Hematopoietic multipotent progenitor cell treated with erythropoietin and hydrocortisone succinate and interleukin-3 and kit ligand, for 15 days (in vitro differentiated cells): Measurements from ENCODE around the gene MAD2L1BP.

Experiments used
- DNase-seq: peaks from one replicate; pipeline ENCODE4 v3.0.0-alpha.2; 2015; ENCODE audit warnings: low spot score

The MAD2L1BP gene

DNA sequence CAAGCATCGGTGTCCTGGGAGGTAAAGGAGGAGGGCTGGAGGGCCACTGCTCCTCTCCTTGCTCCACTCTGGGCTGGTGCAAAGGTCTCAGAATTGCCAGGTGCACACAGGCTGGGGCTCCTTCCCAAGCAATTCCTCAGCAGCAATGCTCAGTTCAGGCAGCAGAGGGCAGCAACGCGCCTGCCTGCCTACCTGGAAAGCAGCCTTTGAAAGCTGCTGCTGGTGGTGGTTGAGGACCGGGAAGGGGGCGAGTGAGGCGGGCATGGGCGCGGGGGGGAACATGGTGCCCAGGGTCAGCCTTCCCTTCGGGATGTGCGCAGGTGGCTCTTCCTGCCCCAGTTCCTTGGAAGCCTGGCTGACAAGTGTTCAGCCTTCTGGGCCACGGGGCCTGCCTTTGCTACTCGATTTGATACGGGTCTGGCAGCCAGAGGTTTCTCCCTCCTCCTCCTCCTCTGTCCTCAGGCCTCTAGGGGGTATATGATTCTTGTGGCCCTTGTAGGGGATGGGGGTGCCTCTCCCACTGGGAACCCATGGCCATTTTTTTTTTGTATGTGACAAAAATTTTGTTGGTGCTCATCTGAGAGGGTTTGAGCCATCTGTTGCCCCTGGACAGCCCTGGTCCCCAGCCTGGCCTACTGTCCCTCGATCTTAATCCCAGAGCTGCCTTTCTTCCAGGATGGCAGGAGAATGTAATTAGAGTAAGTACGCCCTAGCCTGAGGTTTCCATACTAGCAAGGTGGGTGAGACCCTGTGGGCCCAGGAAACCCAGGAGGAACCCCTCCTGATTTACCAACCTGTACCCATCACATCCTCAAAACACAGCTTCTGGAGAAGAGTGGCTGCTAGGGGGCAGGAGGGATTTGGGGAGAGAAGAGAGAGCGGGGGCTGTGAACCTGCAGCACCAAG lies 31.9 kb downstream of the MAD2L1BP start:
- peak; percentile 83 for DNase-seq

DNA sequence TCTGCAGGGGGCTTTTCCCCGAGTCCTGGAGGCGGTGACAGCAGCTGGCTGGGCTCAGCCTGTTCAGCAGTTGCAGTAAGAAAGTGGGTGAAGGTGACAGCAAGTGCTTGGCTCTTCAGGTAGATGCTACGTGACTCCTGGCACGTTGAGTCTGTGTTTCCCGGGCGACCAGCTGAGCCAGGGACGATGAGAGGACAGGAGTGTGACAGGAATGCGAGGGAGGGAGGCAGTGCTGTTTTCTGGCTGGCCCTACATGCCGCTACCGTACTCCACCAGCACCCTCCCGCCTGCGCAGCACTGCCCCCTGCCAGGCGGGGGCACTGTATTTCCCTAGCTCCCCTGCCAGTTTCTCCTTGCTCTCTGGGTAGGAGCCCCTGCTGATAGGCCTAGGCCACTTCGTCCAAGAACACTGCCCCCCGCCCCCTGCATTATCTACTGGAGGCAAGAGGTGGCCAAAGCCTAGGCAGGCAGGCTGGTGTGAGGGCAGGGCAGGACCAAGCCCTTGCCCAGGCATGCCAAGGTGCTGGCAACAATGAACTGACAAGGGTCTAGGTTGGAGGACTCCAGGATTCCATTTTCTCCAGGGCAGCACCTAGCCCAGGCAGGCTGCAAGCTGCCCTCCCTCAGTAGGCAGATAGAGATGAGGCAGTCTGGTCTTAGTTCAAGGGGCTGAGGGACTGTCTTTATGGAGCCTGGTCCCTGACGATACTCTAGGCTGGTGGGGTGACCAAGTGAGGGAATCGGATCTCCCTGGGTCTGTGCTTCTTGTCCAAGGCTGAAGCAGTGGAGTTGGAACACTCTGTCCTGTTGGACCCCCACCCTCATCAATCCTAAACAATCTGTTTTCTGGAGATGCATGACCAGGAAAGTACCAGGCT lies 32.8 kb downstream of the MAD2L1BP start:
- DNase-seq: peak; percentile 76

DNA sequence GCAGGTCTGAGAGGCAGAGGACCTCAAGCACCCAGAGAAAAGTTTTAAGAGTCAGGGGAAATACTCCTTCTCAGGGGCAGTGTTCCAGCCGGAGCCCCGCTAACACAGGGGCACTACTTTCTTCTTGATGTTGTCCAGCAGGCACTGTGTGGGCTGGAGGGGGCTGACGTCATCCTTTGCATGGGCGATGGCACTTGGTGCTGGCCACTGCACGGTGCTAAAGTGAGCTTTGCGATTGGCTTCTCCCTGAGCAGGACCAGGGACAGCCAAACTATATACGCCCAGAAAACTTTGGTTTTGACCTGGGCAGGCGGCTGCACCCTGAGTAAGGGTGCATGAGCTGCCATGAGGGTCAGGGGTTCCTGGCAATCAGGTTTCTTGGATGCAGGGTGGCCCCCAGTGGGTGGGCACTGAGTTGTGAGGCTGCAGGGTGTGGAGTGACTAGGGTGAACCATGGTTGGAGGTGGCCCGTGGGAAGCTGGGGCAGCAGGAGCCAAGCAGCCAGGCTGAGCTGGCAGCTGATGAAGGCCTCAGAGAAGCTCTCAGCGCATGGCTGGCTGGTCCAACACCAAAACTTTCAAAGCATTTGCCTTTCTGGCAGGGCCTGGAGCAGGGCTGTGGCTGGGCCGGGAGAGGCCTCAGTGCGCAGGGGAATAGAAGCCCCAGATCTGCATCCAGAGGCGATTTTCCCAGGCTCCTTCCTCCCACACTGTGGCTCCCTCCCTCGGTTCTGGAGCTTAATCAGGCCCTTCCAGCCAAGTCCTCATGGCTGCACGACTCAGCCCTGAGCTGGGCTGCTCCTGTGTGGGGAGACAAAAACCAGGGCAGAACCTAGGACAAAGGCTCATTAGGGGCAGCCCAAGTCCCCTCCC lies 33.6 kb downstream of the MAD2L1BP start:
- DNase-seq: no peak

DNA sequence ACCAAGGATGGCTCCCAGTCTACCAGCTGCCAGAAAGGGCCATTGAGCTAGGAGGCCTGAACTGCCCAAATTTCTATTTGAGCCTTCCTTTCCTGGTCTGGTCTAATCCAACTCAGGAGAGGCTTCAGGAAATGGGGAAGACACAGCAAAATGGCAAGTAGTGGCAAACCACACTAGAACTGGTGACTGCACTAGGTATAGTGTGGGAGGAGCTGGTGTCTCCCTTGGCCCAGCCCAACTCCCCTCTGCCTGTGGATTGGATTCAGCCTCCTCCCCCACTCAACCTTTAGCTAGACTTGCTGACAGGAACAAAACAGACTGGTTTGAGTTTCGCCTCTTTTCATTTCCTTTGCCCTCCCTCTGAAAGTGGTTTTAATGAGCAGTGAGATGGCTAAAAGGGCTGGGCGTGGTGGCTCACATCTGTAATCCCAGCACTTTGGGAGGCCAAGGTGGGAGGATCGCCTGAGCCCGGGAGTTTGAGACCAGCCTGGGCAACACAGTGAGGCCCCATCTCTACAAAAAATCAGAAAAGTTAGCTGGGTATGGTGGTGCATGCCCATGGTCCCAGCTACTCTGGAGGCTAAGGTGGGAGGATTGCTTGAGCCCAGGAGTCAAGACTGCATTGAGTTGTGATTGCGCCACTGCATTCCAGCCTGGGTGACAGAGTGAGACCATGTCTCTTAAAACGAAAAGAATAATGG lies 34.4 kb downstream of the MAD2L1BP start:
- no peak for DNase-seq

DNA sequence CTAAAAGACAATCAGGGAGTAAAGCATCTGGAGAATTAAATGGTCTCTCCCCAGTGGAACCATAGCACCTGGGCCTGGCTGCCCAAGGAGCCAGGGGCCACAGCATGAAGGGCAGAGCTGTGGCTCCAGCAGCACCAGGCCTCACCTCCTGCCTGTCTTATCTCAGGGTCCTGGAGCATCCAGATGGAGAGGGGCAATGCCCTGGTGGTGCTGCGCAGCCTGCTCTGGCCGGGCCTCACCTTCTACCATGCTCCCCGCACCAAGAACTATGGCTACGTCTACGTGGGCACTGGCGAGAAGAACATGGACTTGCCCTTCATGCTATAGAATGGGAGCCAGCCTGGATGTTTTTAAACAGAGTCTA lies 35.0 kb downstream of the MAD2L1BP start:
- no peak for DNase-seq

DNA sequence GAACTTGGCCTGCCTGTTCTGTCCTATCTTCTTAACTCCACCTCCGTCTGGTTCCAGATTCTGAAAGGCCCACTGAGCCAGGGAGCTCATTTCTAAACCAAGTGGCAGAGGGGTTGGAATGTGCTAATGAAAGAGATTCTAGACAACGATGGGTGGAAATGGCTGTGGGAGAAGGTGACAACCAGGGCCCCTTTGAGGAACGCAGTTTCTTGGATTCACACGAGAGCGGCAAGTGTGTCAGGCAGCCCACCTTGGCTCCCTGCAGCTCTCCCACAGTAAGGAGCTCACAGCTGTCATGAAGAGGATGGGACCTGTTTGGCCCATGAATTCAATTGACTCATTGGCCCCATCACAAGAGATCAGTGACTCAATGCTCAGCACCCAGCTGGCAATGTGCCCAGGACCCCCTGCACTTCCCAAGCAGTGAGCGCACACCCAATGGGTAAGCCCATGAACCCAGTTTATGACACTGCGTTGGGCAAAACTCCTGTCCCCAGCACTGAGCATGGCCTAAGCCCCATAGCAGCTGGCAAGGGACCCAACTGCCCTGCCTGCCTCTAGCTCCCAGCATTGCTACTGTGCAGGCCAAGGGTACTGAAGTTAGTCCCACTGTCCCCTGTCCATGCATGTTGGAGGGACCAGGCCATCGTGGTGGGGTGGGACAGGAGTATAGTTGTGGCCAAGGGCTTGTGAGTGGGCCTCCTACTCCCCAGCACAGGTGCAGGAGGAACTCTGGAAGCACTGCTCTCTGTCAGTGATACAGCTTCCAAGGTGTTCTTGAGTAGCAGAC lies 35.6 kb downstream of the MAD2L1BP start:
- no peak for DNase-seq

DNA sequence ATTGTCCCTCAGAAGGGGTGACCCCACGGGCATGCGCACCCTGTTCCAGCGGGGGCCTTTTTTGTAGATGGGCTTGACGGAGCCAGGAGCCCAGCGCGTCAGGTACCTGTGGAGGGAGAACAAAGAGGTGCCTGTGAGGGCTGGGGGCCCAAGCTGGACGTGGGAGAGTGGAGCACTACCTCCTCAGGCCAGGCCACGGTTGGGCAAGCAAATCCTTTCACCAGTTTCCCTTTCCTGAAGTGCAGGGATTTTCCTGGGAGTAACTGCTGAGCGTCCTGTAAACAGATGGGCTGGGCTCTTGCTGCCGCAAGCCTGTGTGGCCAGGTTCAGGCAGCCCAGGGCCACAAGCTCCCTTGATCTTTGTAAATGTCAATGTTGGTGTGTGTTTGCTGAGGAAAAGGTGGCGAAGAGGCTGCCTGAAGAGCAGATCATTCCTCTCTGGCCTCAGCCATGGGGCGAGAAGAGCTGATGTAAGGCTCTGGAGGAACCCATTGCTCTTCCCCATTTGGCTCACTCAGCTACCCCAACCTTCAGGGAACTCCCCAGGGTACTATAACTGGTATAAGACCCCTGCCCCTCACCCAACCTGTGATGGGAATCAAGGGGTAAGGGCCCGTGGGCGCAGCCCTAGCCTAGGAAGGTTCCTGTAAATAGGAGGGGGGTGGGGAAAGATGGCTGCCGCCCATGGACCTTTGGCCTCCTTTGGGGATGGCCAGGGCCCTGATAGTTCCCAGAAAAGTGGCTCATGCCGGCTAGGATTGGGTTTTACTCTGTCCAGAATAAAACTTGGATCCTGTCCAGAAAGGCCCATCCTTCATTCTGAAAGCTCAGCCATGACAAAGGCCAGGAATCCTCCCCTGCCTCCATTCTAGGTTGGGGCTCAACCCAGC lies 36.4 kb downstream of the MAD2L1BP start:
- DNase-seq: no peak

DNA sequence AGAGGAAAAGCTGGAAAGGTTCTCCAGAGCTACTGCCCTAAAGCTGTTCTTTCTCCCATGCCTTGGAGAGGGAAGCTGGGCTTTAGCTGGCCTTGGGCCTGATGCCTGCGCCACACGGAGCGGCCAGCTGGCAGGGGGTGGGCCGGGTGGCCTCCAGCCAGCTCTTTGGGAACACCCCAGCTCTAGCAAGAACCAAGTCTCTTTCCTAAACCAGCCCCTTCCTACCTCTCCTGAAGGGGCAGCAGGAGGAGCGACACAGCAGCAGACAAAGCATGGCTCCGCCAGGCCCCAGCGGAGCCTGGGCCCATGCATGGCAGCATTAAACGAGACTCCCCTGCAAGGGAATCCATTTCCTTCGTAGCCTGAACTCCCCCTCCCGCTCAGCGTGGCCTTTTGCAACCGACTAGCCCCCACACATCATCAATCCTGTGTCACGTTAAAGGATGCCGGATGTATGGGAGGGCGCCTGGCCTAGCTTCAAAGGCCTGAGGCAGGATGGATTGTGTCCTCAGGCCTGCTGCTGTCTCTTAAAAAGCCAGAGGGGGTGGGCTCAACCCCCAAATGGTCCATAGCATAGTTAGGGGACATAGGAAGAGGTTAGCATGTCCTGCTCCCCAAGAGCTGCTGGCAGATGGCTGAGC lies 37.9 kb downstream of the MAD2L1BP start:
- no peak for DNase-seq

DNA sequence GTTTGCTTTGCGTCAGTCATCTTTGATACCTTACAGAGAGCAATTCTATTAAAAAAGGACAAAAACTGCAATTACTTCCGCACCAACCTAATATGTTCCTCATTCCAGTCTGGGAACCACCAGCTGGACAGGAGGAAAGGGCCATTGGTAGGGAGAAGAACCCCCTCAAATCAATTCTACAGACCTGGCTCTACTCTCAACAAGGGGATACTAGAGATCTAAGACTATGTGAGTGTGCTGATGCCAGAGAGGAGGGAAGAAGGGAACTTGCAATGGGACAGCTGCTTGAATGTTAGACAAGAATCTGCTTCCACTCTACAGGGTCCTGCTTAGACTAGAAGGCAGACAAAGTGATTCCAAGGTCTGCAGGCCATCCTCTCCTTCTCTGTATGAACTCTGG lies 38.7 kb downstream of the MAD2L1BP start:
- DNase-seq: no peak

DNA sequence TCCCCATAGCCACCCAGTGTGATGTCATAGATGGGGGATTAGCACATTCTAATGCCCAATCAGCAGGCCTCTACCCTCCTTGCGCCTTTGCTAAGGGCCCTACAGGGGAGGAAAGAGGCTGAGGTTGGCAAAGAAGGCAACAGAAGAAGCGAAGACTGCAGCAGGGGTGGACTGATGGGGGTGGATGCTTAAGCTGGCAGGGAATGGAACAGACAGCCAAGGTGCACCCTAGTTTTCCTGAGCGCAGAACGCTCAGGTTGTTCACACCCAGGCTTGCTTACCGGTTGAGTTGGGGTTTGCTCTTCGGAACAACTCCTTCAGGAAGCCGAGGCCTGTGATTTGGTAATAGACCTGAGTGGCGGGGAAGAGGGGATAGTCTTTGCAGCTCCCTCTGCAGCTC lies 39.3 kb downstream of the MAD2L1BP start:
- no peak for DNase-seq

DNA sequence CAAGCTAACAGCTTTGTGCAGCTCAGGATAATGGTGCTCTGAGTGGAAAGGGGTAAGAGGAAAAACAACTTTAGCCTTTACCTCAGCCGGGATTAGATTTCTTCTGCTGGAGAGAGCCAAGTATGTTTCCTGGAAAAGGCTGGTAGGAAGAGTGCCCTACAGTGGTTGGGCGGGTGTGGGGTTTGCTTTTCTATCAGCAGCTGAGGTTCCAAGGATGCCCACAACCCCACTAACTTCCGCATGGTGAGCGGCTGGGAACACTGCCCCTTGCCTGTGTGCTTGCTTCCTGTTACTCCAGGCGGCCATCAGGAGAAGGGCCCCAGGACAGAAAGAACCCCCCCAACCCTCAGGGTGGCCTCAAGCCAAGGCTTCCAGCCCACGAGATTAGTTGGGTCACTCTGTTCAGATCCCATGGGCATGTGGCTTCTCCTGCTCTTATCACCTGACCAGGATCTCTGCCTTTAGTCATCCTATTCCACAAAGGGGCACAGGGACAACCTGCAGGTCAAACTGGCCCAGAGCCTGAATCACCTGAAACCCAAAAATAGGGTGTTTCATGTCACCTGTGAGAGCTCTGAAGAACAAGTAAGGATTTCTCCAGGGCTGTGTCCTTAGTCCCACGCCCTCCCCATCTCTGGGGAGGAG lies 41.4 kb downstream of the MAD2L1BP start:
- DNase-seq: no peak

DNA sequence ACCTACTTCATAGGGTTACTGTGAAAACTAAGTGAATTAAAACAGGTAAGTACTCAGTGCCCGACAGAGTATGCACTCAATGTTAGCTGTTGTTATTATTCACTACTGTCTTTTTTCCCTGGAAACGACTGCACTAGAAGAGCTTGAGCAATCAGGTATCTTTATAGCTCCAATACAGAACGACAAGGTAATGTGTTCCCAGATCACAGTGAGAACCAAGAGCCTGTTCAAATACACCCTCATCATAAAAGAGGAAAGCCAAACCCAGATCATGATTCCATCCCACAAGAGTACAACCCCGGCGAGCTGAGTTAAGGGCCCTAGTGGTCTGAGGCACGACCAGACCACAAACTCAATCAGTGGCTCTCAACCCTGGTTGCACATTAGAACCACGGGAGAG lies 42.1 kb downstream of the MAD2L1BP start:
- no peak for DNase-seq

DNA sequence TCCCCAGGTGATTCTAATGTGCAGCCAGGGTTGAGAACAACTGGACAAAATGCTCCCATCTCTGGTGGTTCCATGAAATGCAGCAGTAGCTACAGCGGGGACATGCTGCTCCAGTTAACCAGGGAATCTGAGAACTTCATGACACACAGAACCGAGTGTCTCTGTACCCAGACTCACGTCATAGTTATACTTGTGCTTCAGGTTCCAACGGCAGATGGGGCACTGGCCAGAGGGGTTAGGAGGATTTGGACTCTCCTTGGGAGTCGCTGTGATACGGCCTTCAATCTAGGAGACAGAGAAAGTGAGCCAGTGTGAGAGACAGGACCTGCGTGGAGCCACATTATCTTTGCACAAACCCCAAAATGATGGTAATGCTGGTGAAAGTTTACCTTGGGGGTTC lies 42.7 kb downstream of the MAD2L1BP start:
- no peak for DNase-seq

DNA sequence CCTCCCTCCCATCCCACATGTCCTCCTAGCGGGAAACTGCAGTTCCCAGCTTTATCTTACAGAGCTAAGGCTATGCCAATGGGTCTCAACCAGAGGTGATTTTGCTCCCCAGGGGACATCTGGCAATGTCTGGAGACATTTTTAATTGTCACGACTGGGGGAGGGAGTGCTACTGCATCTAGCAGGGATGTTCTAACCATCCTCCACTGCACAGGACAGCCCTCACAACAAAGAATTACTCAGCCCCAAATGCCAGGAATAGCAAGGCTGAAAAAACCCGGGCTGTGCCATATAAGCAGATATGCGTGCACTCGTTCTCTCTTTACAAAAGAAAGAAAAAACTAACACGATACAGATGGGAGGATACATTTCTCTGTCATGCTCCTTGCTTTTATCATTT lies 43.4 kb downstream of the MAD2L1BP start:
- no peak for DNase-seq

DNA sequence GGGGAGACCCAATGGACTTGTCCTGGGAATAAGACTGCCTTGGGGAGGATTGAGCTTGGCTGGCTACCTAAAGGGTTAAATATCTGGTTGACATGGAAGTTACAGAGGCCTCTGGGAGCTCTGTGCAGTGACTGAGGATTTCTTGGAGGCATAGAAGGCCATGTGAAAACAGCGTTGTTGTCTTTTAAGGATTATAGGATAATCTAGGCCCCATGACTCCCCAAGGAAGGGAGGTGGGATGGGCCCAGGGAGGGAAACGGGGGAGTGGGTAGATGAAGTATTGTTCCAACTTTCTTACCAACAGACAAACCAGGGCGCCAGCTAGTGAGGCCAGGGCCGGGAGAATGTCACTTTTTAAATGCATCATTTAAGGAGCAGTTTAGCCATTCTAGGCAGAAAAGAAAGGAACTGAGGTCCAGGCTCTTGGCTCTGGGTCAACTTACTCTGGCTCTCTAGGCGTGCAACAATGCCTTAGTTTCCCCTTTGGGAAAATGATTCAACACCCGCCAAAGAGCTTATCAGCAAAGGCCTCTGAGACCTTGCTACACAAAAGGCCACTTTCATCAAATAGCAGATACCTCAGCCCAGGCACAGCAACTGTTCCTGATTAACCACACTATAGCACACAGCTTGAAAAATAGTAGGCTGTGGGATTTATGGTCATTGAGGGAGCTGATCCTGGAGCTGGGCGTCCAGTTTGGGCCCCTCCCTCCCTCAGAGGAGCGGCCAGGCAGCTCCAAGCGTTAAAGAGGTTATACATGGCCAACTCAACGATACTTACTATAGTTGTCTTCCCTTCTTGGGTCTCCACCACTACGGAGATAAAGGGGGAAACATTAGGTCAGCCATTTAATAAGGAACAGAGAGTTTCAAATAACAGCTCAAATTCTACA lies 44.9 kb downstream of the MAD2L1BP start:
- no peak for DNase-seq

DNA sequence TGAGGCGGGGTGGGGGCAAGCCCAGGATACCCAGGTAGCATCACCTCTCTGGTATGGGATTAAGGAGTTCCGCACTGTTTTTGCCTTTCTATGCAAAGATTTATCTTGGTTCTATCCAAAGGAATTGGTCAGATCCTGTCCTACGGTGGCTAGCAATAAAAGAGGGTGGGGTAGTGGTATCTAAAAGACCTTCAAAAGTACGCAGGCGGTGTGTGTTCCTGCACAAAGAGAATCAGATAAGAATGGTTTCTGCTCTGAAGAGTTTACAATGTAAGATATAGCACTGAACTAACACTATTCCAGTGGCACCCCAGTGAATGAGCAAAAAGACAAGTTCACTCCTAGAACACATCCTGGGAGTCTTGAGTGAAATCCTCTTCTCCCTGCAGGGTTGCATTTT lies 45.7 kb downstream of the MAD2L1BP start:
- DNase-seq: no peak

DNA sequence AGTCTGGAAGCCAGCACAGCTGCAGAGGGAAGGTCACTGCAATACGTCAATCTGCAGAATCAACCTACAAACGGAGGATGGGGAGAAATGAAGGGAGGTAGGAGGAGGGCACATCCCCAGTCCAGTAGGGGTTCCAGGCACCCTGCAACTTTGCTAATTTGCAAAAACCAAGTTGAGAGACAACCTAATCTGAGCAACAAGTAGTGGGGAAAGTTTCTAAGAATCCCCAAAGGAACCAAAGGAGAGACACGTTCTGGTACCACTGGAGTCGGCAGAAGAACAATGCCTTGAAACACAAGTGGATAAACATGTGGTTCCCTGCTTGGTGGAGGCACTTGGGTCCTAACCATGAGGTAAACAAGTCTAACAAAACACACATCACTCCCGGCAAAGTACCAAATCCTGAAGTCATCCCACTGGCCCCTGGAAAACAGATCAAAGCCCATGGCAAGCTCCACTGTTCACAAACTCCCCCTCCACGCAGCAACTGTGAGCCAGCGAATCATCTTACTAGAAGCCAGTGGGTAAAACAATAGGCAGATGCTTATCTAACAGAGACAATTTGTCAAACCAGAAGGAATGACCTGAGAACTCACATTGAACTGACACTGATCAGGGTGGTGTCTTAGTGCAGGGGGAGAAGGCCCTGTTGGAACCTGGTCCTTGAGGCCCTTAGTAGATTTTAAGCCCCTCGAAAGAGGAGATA lies 47.2 kb downstream of the MAD2L1BP start:
- DNase-seq: no peak
